HG02973 (cell line): Measurements from ENCODE around the gene SORD.
A peak's percentile ranks its signal among the peaks of the same experiment; 100 is the strongest.
"Not testable (repeated sequence)": the region's sequence is repeated elsewhere in the genome, so short reads cannot be mapped to it uniquely, and the experiment has no call there.

ENCODE experiments used
- ATAC-seq: cut with Tn5 transposase; IDR thresholded peaks from one replicate; pipeline ENCODE4 v1.9.1; 2021; ENCODE audit warnings: moderate library complexity; ENCODE audit not compliant: unreplicated experiment

SORD gene

DNA sequence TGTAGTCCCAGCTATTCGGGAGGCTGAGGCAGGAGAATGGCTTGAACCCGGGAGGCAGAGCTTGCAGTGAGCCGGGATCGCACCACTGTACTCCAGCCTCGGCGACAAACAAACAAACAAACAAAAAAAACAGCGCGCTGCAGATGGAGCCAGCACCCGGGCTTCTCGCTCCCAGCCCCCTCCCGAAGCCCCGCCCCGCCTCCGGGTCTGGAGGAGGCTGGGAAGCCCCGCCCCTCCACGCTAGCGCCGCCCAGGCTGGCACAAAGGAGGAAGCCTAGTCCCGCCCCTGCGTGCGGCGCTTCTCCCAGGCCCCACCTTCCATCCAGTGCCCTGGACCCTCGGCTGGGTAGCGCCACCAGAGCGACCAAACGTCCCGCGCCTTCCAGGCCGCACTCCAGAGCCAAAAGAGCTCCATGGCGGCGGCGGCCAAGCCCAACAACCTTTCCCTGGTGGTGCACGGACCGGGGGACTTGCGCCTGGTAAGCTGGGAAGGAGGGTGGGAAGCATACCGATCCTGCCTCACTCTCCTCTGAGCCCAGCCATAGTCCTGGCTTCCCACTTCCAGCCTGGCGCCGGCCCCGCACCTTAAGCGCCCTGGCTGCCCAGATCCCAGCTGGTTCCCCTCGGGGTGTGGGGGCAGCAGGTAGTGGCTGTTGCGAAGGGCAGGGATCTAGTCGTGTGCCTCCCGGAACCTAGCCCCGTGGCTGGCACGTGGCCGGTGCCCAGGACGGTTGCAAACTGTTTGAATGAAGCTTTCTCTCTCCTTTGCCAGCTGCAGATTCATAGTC lies at the start of gene SORD:
Gene SORD, plus strand, starts transcription at position 325 of the 788 bp plus-strand sequence. Its CDS starts 89 bp downstream, at position 414.
- peak; percentile 90 for ATAC-seq

DNA sequence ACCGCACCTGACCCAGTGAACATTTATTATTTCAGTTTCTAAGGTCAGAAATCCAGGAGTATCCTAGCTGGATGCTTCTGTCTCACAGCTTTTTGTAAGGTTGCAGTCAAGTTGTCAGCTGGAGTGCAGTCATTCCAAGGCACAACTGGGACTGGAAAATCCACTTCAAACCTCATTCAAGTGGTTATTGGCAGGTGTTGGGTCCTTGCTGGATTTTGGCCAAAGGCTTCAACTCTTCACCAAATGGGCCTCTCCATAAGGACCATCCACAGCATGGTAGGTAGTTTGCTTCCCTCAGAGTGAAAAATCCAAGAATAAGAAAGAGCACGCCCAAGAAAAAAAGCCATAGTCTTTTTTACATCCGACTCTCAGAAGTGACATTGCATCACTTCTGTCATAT lies 46.8 kb upstream of the SORD start:
- ATAC-seq: not testable (repeated sequence)

DNA sequence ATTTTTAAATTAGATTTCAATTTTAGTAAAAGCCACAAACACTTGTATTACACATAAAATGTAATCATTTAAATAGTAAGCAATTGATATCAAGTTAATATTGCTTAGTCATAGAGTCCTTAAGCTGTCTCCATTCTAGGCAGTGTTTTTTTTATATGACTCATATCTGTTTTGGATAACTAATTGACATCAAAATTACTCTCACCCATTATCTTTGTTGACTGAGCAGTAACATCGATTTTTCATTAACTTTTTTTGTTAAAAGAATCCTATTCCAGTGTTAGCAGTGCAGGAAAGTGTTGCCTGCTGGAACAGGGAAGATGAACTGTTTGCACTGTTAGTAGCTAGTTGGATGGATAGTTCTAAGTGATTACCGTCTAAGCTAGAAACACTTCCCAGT lies 45.2 kb upstream of the SORD start:
- not testable (repeated sequence) for ATAC-seq

DNA sequence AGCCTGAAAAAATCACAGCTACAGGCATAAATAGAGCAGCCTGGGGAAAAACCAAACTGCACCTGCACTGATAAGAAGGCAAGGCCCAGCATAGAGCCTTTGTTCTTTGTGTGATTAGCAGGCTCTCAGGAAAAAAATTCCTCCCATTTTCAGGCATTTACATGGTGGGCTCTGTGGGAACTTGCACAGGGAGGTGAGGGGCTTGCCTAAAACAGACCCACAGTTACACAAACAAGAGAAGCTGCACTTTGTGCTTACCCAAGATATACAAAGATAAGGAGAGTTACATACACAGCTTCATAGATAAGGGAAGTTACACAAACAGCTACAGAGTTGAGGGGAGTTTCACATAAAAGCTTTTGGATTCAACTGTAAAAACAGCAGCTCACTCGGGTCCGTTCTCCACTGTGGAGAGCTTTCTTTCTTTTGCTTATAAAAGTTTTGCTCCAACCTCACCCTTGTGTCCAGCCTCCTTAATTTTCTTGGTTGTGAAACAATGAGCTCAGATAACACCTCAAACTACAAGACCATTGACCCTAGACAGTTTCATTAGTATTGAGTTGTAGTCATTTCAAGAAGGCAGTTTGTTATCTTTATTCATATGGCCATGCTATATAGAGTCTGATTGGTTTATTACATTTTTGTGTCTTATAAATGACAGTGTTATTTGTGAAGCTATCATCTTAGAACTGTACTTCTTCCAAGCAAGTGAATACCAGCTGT lies 43.2 kb upstream of the SORD start:
- ATAC-seq: not testable (repeated sequence)

DNA sequence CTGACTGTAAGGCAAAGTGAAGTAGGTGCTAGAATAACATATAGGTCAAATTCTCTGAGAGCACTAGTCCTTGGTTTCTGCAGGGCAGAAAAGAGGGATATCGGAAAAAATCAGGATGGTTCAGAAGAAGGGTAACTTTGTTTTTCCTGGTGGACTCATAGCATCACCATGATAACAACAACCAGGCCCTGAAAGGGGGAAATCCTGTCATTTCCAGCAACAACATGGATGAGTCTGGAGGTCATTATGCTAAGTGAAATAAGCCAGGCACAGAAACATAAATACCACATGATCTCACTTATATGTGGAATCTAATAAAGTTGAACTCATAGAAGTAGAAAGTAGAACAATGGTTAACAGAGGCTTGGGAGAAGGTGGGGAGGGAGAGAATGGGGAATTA lies 38.9 kb upstream of the SORD start:
- not testable (repeated sequence) for ATAC-seq

DNA sequence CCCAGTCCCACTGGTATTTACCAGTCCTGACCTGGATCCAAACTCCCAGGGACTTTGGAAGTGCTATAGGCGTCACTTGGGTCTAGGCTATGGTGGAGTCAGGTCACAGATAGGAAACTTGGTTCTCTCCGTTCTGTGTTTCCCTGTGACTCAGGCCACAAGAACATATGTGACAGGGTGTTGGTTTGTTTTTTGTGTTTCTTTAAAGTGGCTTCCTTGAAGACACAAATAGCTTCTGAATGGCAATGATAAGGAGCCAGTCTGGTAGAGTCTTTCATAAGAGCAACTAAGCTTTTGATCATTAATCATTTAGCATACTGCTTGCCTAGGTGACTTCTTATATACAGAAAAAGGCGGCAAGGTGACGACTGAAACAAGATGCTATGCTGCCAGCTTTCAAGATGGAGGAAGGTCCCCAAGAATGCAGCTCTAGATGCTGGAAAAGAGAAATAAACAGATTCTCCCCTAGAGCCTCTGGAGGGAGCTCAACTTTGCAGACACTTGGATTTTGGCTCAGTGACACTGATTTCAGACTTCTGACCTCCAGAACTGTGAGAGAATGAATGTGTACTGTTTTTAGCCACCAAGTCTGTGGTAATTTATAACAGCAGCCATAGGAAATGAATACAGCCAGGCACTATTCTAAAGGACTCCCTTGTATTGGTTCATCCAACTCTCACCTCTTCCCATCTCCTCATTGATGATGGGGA lies 36.5 kb upstream of the SORD start:
- not testable (repeated sequence) for ATAC-seq

DNA sequence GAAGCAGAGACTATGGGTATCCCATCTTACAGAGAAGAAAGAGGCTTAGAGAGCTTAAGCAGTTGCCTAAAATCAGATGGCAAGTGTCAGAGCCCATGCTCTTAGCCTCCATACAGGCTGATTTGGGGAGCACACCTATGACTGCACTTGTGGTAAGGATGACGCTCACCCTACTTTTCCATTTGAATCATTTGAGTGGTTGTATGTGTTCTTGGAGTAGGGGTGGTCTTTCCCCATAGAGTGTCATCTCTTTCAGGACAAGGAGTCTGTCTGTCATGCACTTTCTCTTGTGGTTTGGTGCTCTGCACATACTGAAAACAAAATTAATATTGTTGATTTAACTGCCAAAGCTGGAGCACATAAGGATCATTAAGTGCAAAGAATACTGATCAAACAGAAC lies 35.3 kb upstream of the SORD start:
- not testable (repeated sequence) for ATAC-seq

DNA sequence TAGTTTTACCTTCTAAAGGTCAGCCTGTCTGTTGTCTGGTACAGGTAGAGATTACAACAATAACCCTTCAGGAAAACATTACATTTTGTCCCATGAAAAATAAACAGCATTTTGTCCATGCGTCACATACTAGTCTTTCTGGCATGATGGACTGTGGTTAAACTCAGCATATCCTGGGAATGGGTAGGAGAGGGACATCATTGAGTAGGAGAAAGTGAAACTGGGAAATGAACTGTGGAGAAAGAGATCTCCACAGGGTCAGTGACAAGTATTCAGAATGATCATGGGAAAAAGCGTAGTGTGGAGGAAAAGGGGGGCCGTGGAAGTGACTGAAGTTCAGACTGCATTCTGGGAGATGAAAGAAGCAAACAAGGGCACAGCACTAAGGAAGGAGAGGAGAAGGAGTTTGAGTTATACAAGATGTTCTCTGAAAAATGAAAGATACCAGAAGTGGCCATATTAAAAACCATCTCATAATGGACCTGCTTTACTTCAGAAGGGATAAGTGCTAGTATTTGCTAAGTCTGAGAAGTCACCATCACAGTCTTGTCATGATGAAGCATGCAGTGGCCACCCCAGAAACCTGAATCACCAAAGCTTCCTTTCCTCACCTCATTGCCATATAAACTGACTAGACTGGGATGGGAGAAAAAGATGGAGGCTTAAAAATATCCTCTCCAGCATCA lies 34.7 kb upstream of the SORD start:
- ATAC-seq: not testable (repeated sequence)

DNA sequence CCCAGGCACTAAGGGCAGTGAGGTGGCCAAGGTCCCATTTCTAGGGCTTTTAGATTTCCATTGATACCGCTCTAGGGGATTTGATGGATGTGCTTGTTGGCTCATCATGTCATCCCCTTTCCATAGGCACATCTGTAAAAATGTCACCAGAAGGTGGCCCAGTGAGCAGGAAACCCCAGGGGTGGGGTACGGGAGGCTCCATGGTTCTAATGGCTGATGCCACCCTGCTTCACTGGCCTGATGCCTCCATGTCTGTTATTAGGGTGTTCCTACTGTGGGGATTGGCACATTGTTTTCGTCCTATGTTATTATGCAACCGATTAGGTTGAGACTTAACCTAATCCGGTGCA lies 34.1 kb upstream of the SORD start:
- not testable (repeated sequence) for ATAC-seq

DNA sequence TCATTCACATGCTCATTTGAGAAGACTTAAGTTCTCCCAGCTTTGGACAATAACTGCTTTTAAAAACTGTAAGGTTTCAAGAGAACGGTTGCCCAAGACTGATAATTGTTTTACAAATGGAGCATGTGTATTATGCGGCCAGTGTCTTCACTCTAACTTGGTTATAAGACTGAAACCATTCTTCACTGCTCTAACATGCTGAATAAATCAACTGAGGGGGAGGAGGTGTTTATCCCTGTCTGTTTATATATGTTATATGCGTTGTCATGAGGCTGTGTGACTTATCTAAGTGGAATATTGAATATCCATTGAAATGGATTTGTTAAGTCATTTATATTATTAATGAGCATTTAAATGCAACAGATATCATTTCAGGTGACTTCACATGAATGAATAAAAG lies 25.4 kb upstream of the SORD start:
- ATAC-seq: not testable (repeated sequence)

DNA sequence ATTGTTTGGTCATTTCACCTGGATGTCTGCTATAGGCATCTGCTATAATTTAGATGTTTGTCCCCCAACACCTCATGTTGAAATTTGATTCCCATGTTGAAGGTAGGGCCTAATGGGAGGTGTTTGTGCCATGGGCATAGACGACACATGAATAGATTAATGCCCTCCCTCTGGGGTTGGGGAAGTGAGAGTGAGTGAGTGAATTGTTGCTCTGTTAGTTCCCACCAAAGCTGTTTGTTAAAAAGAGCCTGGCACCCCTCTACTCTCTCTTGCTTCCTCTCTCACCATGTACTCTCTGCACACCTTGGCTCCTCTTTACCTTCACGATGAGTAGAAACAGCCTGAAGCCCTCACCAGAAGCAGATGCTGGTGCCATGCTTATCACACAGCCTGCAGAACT lies 23.9 kb upstream of the SORD start:
- ATAC-seq: no peak

DNA sequence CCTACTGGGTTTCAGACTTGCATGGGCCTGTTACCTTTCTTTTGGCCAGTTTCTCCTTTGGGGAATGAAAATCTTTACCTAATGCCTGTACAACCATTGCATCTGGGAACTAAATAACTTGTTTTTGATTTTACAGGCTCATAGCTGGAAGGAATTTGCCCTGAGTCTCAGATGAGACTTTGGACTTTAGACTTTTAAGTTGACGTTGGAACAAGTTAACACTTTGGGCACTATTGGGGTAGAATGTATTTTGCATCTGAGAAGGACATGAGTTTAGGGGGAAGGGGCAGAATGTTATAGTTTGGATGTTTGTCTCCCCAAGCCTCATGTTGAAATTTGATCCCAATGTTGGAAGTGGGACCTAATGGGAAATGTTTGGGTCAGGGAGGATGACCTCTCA lies 21.8 kb upstream of the SORD start:
- not testable (repeated sequence) for ATAC-seq

DNA sequence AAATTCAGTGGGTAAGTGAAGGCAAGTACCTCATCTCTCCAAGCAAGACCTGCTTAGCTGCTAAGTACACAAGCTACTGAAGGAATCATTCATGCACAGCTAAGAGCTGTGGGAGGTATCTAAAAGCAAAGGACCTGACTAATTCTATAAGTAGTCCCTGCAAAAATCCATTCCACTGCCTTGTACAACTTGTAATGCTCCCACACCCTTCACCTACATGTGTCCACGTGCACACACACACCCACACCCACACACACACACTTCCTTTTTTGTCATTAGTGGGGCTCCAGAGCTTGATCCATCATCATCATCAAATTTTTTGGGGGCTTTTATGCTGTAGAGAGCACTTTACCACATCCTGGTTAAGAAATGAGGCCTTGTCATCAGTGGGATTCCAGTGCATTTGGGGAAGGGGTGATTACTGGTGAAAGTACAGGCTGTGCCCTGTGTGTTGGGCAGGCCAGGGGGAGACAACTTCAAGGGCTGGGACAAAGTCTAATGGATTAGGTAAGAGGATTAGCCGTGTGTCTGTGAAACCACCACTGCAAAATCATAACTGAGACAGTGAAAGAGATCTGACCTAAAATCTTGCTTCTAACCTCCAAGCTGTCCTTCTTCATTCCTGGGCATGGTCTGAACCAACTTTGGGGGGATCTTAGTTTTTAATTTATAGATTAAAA lies 19.1 kb upstream of the SORD start:
- ATAC-seq: not testable (repeated sequence)

DNA sequence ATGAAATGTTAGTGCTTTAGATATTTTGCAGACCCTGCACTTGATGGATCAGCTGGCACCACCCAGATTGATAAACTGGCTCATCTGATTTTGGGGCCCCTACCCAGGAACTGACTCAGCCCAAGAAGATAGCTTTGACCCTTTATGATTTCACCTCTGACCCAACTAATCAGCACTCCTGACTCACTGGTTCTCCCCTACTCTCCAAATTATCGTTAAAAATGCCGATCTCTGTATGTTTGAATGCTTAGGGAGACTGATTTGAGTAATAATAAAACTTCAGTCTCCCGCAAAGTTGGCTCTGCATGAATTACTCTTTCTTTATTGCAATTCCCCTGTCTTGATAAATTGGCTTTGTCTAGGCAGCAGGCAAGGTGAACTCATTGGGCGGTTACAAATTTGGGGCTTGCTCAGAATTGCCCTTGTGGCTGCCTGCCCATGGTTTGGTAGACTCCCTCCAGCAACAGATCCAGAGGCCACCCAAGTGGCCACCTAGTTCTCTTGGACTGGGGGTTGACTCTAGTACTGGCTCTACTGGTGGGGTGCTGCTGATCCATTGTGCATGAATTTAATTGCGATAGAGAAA lies 18.3 kb upstream of the SORD start:
- ATAC-seq: not testable (repeated sequence)

DNA sequence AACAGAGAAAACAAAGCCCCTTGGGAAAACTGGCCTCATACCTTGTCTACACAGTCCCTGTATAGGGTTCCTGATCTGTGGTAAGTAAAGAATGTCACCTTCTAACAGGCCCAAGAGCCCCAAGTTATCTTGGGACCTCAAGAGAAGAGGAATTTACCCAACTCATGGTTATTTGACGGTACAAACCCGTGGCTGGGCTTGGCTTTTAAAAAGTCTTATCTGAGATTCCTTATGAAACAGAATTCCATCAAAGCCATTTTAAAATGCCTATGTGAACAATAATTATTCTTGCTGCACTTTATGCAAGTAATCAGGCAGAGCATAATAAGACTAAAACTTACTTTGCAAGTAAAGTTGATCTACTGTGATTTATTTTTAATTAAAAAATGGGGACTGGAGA lies 13.9 kb upstream of the SORD start:
- ATAC-seq: no peak

DNA sequence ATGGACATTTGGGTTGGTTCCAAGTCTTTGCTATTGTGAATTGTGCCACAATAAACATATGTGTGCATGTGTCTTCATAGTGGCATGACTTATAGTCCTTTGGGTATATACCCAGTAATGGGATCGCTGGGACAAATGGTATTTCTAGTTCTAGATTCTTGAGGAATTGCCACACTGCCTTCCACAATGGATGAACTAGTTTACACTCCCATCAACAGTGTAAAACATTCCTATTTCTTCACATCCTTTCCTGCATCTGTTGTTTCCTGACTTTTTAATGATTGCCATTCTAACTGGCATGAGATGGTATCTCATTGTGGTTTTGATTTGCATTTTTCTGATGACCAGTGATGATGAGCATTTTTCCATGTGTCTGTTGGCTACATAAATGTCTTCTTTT lies 7.9 kb upstream of the SORD start:
- not testable (repeated sequence) for ATAC-seq

DNA sequence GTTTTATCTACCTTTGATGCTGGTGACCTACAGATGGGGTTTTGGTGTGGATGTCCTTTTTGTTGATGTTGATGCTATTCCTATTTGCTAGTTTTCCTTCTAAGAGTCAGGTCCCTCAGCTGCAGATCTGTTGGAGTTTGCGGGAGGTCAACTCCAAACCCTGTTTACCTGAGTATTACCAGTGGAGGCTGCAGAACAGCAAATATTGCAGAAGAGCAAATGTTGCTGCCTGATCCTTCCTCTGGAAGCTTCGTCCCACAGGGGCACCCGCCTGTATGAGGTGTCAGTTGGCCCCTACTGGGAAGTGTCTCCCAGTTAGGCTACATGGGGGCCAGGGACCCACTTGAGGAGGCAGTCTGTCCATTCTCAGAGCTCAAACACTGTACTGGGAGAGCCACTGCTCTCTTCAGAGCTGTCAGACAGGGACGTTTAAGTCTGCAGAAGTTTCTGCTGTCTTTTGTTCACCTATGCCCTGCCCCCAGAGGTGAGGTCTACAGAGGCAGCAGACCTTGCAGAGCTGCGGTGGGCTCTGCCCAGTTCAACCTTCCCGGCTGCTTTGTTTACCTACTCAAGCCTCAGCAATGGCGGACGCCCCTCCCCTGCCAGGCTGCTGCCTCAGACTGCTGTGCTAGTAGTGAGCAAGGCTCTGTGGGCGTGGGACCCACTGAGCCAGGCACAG lies 2.6 kb upstream of the SORD start:
- ATAC-seq: not testable (repeated sequence)

DNA sequence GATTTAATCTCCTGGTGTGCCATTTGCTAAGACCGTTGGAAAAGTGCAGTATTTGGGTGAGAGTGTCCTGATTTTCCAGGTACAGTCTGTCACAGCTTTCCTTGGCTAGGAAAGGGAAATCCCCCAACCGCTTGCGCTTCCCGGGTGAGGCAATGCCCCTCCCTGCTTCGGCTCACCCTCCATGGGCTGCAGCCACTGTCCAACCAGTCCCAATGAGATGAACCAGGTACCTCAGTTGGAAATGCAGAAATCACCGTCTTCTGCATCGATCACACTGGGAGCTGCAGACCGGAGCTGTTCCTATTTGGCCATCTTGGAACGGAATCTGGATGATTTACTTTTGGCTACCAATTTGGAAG lies 2.1 kb upstream of the SORD start:
- ATAC-seq: not testable (repeated sequence)

DNA sequence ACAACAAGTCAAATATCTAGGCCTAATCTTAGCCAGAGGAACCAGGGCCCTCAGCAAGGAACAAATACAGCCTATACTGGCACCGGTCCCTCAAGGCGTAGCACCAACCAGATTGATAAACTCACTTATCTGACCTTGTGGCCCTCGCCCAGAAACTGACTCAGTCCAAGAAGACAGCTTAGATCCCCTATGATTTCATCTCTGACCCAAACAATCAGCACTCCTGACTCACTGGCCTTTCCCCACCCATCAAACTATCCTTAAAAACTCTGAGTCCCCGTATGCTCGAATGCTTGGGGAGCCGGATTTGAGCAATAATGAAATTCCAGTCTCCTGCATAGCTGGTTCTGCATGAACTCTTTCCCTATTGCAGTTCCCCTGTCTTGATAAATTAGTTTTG lies 1.6 kb upstream of the SORD start:
- ATAC-seq: no peak
